ENCODE measurements around the gene PEPD.

GRCh38 chr19:33561261-33561660 is 39.7 kb upstream of the PEPD start:
- TF ChIP-seq CTCF (conservative IDR thresholded peaks at IDR 0.05; ENCODE audit: low read depth, low read length) (no peak), POLR2A (IDR thresholded peaks at IDR 0.05; ENCODE audit: low read depth, low read length) (no peak), USF2 (IDR thresholded peaks at IDR 0.05; ENCODE audit: low read depth, low read length) (no peak), NFE2L2 (IDR thresholded peaks at IDR 0.05; ENCODE audit: low read depth, low read length) (no peak)
